ENCODE measurements around the gene TRIM26.

TRIM26 gene

DNA sequence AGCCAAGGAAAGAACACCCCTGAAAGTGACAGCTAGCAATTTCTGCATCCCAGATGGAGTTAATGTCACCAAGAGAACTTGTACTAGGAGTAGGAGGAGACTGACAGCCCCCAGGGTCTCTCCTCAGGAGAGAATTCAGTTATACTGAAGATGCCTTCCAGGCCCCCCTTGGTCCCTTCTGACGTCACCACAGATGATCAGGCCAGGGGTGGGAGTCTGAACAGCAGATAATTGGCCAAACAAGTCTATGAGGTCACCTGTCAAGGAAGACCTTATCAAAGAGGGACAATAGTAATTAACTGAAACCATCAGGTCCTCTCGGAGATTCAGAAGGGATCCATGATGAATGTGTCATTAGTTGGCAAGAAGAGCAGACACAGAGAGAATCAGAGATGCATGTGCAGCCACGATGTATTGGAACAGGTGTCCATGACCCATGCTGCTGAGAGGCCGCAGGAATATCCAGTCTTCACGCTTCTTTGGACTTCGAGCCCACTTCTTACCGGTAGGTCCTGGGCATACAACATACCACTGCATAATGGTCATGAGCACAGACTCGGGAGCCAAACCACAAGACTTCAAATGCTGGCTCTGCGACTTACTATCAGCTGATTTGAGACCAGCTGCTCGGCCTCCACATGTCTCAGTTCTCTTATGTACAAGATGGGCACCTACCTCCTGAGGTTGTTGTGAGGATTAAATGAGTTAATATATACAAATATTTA is 62.4 kb downstream of the TRIM26 start:
- DNase-seq, result no peak
- H2AFZ ChIP-seq (ENCODE audit: low read depth, low read length), result no peak overlapping the region

DNA sequence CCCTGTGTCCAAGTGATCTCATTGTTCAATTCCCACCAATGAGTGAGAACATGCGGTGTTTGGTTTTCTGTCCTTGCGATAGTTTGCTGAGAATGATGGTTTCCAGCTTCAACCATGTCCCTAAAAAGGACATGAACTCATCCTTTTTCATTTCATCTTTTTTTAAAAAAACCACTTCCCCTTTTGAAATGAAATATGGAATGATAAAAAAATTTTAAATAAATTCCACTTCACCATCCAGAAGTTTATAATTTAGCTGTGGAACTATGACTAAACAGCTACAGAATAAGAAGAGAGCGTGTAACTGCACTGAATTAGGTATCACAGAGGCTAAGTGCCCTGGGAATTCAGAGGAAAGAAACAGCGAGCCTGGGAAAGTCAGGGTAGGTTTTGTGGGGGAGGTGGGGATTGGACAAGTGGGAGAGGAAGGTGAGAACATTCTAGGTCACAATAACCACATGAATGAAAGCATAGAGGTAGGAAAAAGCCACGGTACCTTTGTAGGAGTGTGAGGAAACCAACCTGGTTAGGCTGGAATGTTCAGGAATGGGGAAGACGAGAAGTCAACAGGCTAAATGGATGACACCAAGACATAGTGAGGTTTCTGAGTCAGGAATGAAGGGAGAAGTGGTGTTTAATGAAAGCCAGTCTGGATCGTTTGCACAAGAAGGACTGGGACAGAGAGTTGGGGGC is 63.2 kb downstream of the TRIM26 start:
- no peak overlapping the region for H3K4me2 ChIP-seq (ENCODE audit: insufficient read depth, low read length)
- no peak for TF ChIP-seq CTCF (IDR thresholded peaks at IDR 0.05; ENCODE audit: borderline replicate concordance, extremely low read depth, low read length, poor library complexity, severe bottlenecking)
- no peak for TF ChIP-seq EZH2 (IDR thresholded peaks at IDR 0.05; ENCODE audit: borderline replicate concordance, low read depth, low read length, severe bottlenecking)
- no peaks in the 10 kb centered on the region for H3K4me1 ChIP-seq (ENCODE audit: insufficient read depth, low read length)

More for the DNA sequence above, 62.4 kb downstream of the TRIM26 start:
- no peaks in the 10 kb centered on the region for H3K9me3 ChIP-seq (ENCODE audit: insufficient read depth, low read length, severe bottlenecking)
- no peaks in the 10 kb centered on the region for H3K4me1 ChIP-seq (ENCODE audit: insufficient read depth, low read length)
- no peak overlapping the region for H3K4me3 ChIP-seq (ENCODE audit: low read depth in 1 of 2, low read length in 2 of 2)
- no peaks in the 10 kb centered on the region for H3K36me3 ChIP-seq (ENCODE audit: insufficient read depth, low read length)
- H4K20me1 ChIP-seq (ENCODE audit: insufficient read depth, low read length), result peaks cover 2% of the 10 kb centered on the region; the same call in 1 of the 2 replicates
- H3K27ac ChIP-seq (ENCODE audit: low read length), result no peak overlapping the region
- H3K79me2 ChIP-seq (ENCODE audit: insufficient read depth, low read length), result no peaks in the 10 kb centered on the region
- H3K27me3 ChIP-seq (ENCODE audit: insufficient read depth, low read length, poor library complexity), result peaks cover 41% of the 10 kb centered on the region
- TF ChIP-seq CTCF (IDR thresholded peaks at IDR 0.05; ENCODE audit: borderline replicate concordance, extremely low read depth, low read length, poor library complexity, severe bottlenecking) (no peak), EZH2 (IDR thresholded peaks at IDR 0.05; ENCODE audit: borderline replicate concordance, low read depth, low read length, severe bottlenecking) (no peak)
- no peak overlapping the region for H3K4me2 ChIP-seq (ENCODE audit: insufficient read depth, low read length)
- no peak for ATAC-seq (ENCODE audit: insufficient read depth, low read depth)
- H3K9ac ChIP-seq (ENCODE audit: low read depth, low read length), result no peak overlapping the region

GRCh38 chr6:30149234-30149633 is 64.0 kb downstream of the TRIM26 start:
- ATAC-seq (ENCODE audit: insufficient read depth, low read depth) (no peak), DNase-seq (no peak)
- no peaks in the 10 kb centered on the region for H3K36me3 ChIP-seq (ENCODE audit: insufficient read depth, low read length)
- peaks cover 39% of the 10 kb centered on the region for H3K27me3 ChIP-seq (ENCODE audit: insufficient read depth, low read length, poor library complexity)
- peaks cover 2% of the 10 kb centered on the region; the same call in 1 of the 2 replicates for H4K20me1 ChIP-seq (ENCODE audit: insufficient read depth, low read length)
- TF ChIP-seq CTCF (IDR thresholded peaks at IDR 0.05; ENCODE audit: borderline replicate concordance, extremely low read depth, low read length, poor library complexity, severe bottlenecking), result no peak
- TF ChIP-seq EZH2 (IDR thresholded peaks at IDR 0.05; ENCODE audit: borderline replicate concordance, low read depth, low read length, severe bottlenecking), result no peak
- no peak overlapping the region for H3K4me2 ChIP-seq (ENCODE audit: insufficient read depth, low read length)
- H3K9ac ChIP-seq (ENCODE audit: low read depth, low read length), result no peak overlapping the region
- H2AFZ ChIP-seq (ENCODE audit: low read depth, low read length), result no peak overlapping the region
- H3K4me3 ChIP-seq (ENCODE audit: low read depth in 1 of 2, low read length in 2 of 2), result no peak overlapping the region
- H3K4me1 ChIP-seq (ENCODE audit: insufficient read depth, low read length), result no peaks in the 10 kb centered on the region
- no peaks in the 10 kb centered on the region for H3K9me3 ChIP-seq (ENCODE audit: insufficient read depth, low read length, severe bottlenecking)
- no peak overlapping the region for H3K27ac ChIP-seq (ENCODE audit: low read length)
- no peaks in the 10 kb centered on the region for H3K79me2 ChIP-seq (ENCODE audit: insufficient read depth, low read length)

More for the DNA sequence above, 63.2 kb downstream of the TRIM26 start:
- H3K9me3 ChIP-seq (ENCODE audit: insufficient read depth, low read length, severe bottlenecking), result no peaks in the 10 kb centered on the region
- H3K27me3 ChIP-seq (ENCODE audit: insufficient read depth, low read length, poor library complexity), result peaks cover 37% of the 10 kb centered on the region
- H4K20me1 ChIP-seq (ENCODE audit: insufficient read depth, low read length), result peaks cover 2% of the 10 kb centered on the region; the same call in 1 of the 2 replicates
- no peak overlapping the region for H2AFZ ChIP-seq (ENCODE audit: low read depth, low read length)
- no peak for DNase-seq
- ATAC-seq (ENCODE audit: insufficient read depth, low read depth), result no peak
- H3K36me3 ChIP-seq (ENCODE audit: insufficient read depth, low read length), result no peaks in the 10 kb centered on the region
- H3K27ac ChIP-seq (ENCODE audit: low read length), result no peak overlapping the region
- H3K4me3 ChIP-seq (ENCODE audit: low read depth in 1 of 2, low read length in 2 of 2), result no peak overlapping the region
- no peaks in the 10 kb centered on the region for H3K79me2 ChIP-seq (ENCODE audit: insufficient read depth, low read length)
- H3K9ac ChIP-seq (ENCODE audit: low read depth, low read length), result no peak overlapping the region

Data from DND-41 (cell line).